Fibroblast of villous mesenchyme (primary cell): ENCODE data around the gene AIMP1. TPM values are rescaled to one million over a fixed set of nuclear protein-coding genes. Genes with fewer than 3 reads are reported as not detected.

ENCODE experiments used
- DNase-seq: peaks from one replicate; pipeline ENCODE4 v3.0.0-alpha.2; 2010; ENCODE audit warnings: low read depth
- H3K4me3 ChIP-seq: 2 replicates; pipeline ENCODE4 v1.5.1; 2011; ENCODE audit warnings: low read depth, mild to moderate bottlenecking, low read length
- CTCF ChIP-seq: IDR thresholded peaks from 2 replicates; pipeline ENCODE4 v1.5.1; 2012; ENCODE audit warnings: low read depth, mild to moderate bottlenecking, low read length; ENCODE audit not compliant: insufficient read depth
- total RNA-seq: library from RNA; depleted of rRNA; stranded (reverse); fragments of >200 nt; gene quantifications from 2 replicates; pipeline ENCODE4 v1.2.3, GENCODE V29; 2012

The AIMP1 gene
- total RNA-seq, 1 donor: 27.6 TPM

DNA sequence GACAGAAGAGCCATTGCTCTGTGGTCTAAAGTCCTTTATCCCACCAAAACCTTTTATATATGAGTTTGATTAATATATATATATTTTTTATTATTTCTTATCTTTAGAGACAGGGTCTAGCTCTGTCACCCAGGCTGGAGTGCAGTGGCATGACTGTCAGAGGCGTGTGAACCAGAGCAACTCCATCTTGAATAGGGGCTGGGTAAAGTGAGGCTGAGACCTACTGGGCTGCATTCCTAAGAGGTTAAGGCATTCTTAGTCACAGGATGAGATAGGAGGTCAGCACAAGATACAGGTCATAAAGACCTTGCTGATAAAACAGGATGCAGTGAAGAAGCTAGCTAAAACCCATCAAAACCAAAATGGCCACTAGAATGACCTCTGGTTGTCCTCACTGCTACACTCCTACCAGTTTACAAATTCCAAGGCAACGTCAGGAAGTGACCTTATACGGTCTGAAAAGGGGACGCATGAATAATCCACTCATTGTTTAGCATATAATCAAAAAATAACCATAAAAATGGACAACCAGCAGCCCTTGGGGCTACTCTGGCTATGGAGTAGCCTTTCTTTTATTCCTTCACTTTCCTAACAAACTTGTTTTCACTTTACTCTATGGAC is 10.8 kb upstream of the AIMP1 start:
- H3K4me3 ChIP-seq: no peak overlapping the region
- no peak for TF ChIP-seq CTCF

DNA sequence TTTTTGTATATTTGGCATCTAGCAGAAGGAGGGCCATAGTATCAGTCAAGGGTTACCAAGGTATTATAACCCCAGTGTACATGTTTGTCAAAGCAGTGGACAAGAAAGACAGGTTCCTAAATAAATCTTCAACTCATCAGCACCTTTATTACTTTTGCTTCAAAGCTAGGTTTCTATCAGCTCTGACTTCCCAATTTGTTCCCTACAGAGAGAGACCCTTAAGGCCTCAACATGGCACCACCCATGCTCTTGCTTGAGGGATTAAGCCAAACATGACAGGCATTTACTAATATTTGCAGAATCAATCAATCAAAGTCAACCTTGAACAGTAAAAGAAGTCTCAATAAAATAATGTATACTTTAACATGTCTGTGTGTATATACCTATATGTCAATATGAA is 9.8 kb upstream of the AIMP1 start:
- TF ChIP-seq CTCF: no peak
- DNase-seq: no peak
- no peak overlapping the region for H3K4me3 ChIP-seq

More for the DNA sequence above, 10.8 kb upstream of the AIMP1 start:
- no peak for DNase-seq

GRCh38 chr4:106312377-106312776 is 4.0 kb upstream of the AIMP1 start:
- peak; percentile 36 for DNase-seq
- no peak overlapping the region for H3K4me3 ChIP-seq
- TF ChIP-seq CTCF: no peak

DNA sequence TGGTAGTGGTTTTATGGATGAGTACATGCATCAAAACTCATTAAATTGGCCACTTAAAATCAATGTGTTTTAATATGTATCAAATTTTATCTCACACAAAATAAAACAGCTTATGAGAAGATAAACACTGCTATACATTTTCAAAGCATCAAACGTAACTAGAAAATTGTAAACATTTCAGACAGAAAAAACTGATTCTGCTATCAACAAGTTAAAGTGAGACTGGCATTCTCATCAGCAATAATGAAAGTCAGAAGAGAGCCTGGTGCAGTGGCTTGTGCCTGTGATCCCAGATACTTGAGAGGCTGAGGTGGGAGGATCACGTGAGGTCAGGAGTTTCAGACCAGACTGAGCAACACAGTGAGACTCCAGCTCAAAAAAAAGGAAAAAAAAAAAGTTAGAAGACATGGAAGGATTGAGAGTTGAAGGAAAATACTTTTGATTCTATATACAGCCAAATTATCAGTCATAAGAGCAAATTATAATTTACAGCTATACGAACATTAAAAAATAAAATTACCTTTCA is 3.3 kb upstream of the AIMP1 start:
- TF ChIP-seq CTCF: no peak
- no peak for DNase-seq
- no peak overlapping the region for H3K4me3 ChIP-seq

DNA sequence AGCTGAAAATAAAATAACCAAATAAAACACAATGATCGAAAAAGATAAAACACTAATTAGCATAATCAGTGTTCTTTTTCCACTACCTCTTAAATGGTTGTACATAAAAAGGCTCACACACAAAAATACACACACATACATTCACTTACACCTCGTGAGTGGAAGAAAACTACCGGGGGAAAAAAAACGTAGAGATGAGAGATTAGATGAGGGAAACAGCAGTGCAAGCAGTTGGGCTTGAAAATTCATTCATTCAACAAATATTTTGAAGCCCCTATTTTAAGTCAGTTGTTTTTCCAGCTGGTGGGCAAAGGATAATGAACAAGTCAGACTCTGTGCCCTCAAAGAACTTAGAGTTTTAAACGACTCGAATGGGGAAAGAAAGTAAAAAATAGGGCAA is 1.4 kb upstream of the AIMP1 start:
- no peak for DNase-seq
- TF ChIP-seq CTCF: no peak
- peak overlapping the region; percentile 91 for H3K4me3 ChIP-seq

GRCh38 chr4:106315476-106315967 is 828 bp upstream of the AIMP1 start:
- DNase-seq: peak; percentile 33
- H3K4me3 ChIP-seq: peak overlapping the region; percentile 91
- TF ChIP-seq CTCF: no peak
